A673 (cell line): Measurements from ENCODE around the gene INPP5A. TPM values are rescaled to one million over a fixed set of nuclear protein-coding genes. Genes with fewer than 3 reads are reported as not detected.

Experiments used
- BruUV-seq: library from RNA; stranded (reverse); fragments of 400-500 nt; replicated peaks from 2 replicates; lab custom pipeline; 2021; lab: Mats Ljungman, UMichigan
- CTCF ChIA-PET: fragments of 300-600 bp; sonication (Branson Sonifier 250); formaldehyde crosslinking; loops from one replicate; lab custom pipeline; 2022; ENCODE audit warnings: antibody characterized with exemption; lab: Charles Lee
- POLR2A ChIA-PET: fragments of 300-600 bp; sonication (Branson Sonifier 250); formaldehyde crosslinking; loops from one replicate; lab custom pipeline; 2022; ENCODE audit warnings: antibody characterized with exemption; ENCODE audit not compliant: low non-redundant PET; lab: Charles Lee
- DNase-seq: peaks from one replicate; pipeline ENCODE4 v3.0.0-alpha.2; 2015; ENCODE audit warnings: low spot score
- H3K27ac ChIP-seq: fragments of 200-600 bp; sonication (generic); 2 replicates; pipeline ENCODE4 v1.5.1; 2016; ENCODE audit warnings: mixed run types, low read depth, mild to moderate bottlenecking, mixed read lengths, antibody characterized with exemption, low read length; ENCODE audit not compliant: poor library complexity, severe bottlenecking
- H3K27me3 ChIP-seq: fragments of 200-600 bp; sonication (generic); replicated peaks from 2 replicates; pipeline ENCODE4 v1.6.1; 2017; ENCODE audit warnings: mixed run types, low read depth, mild to moderate bottlenecking, mixed read lengths, antibody characterized with exemption, low read length; ENCODE audit not compliant: insufficient read depth, poor library complexity
- H3K36me3 ChIP-seq: fragments of 200-600 bp; sonication (generic); 2 replicates; pipeline ENCODE4 v1.6.1; 2016; ENCODE audit warnings: mixed run types, mild to moderate bottlenecking, mixed read lengths, antibody characterized with exemption, low read length; ENCODE audit not compliant: insufficient read depth, poor library complexity, severe bottlenecking
- H3K4me1 ChIP-seq: fragments of 200-600 bp; sonication (generic); 2 replicates; pipeline ENCODE4 v1.6.1; 2017; ENCODE audit warnings: mixed run types, mild to moderate bottlenecking, mixed read lengths, antibody characterized with exemption, low read length; ENCODE audit not compliant: insufficient read depth, poor library complexity, severe bottlenecking
- H3K4me3 ChIP-seq: fragments of 200-600 bp; sonication (generic); 2 replicates; pipeline ENCODE4 v1.5.1; 2016; ENCODE audit warnings: low read depth, mixed run types, mild to moderate bottlenecking, mixed read lengths, low read length; ENCODE audit not compliant: poor library complexity, severe bottlenecking
- H3K9me3 ChIP-seq: fragments of 200-600 bp; sonication (generic); 2 replicates; pipeline ENCODE4 v1.6.1; 2016; ENCODE audit warnings: mixed run types, low read depth, mild to moderate bottlenecking, mixed read lengths, antibody characterized with exemption, low read length; ENCODE audit not compliant: poor library complexity, severe bottlenecking
- EZH2 ChIP-seq: fragments of 200-600 bp; sonication (generic); IDR thresholded peaks from 2 replicates; pipeline ENCODE4 v1.6.1; 2017; ENCODE audit warnings: borderline replicate concordance, low read depth, mild to moderate bottlenecking, mixed read lengths, antibody characterized with exemption, low read length; ENCODE audit not compliant: poor library complexity, severe bottlenecking
- intact Hi-C: fragments of 100-400 bp; cut with micrococcal nuclease; formaldehyde crosslinking; loops from one replicate; pipeline ENCODE4 v1.10.0; 2022; ENCODE audit not compliant: unreplicated experiment
- total RNA-seq: library from RNA; stranded (reverse); gene quantifications from 2 replicates; pipeline ENCODE4 v1.2.3, GENCODE V29; 2021
- TF ChIP-seq, protein P1 (sequence below): fragments of 300-800, 200-600 bp; sonication (generic); conservative IDR thresholded peaks from 2 replicates; pipeline ENCODE4 v1.5.1; 2017; ENCODE audit warnings: low read depth, mild to moderate bottlenecking, antibody characterized with exemption, low read length, moderate library complexity, mixed read lengths

The INPP5A gene
- total RNA-seq, 1 experiment from 2014 or later, result 21.8 TPM

DNA sequence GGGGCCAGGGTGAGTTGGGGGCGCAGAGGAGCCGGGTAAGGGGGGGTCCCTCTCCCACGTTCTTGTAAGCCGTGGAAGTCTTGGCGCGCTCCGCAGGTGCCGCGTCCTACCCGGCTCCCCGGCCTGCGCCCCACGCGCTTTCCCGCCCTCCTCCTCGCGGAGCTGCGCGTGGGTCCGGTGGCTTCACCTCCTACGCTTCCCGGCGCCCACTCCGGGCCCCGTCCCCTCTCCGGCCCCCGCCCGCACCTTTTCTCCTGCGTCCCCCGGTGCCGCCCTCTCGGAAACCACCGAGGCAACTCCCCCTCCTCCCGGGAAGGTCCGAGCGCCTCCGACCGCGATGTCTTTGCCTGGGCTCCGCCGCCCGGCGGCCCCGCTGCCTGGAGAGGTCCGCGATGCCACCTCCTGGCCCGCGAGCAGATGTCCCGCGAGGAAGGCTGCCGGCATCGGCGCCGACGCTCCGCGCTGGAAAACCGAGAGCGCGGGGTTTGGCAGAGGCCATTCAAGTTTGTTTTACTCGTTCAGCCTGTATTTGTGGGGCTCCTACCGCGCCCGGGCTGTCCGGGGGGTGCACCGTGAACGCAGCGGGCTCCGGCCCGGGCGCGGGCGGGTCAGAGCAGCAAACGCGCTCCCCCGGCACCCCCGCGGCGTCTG, 250.7 kb downstream of the INPP5A start:
- TF ChIP-seq EZH2, result peak; percentile 99
- TF ChIP-seq, protein P1, sequence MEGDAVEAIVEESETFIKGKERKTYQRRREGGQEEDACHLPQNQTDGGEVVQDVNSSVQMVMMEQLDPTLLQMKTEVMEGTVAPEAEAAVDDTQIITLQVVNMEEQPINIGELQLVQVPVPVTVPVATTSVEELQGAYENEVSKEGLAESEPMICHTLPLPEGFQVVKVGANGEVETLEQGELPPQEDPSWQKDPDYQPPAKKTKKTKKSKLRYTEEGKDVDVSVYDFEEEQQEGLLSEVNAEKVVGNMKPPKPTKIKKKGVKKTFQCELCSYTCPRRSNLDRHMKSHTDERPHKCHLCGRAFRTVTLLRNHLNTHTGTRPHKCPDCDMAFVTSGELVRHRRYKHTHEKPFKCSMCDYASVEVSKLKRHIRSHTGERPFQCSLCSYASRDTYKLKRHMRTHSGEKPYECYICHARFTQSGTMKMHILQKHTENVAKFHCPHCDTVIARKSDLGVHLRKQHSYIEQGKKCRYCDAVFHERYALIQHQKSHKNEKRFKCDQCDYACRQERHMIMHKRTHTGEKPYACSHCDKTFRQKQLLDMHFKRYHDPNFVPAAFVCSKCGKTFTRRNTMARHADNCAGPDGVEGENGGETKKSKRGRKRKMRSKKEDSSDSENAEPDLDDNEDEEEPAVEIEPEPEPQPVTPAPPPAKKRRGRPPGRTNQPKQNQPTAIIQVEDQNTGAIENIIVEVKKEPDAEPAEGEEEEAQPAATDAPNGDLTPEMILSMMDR, result no peak
- H3K4me3 ChIP-seq, result no peak overlapping the region
- CTCF ChIA-PET, result no interaction called here
- H3K9me3 ChIP-seq, result no peaks in the 10 kb centered on the region
- DNase-seq, result no peak
- H3K27ac ChIP-seq, result no peak overlapping the region
- H3K27me3 ChIP-seq, result peaks cover 80% of the 10 kb centered on the region
- BruUV-seq, result no TSS peak
- peaks cover 1% of the 10 kb centered on the region for H3K4me1 ChIP-seq
- intact Hi-C loops, result no loop called here
- POLR2A ChIA-PET, result no interaction called here
- H3K36me3 ChIP-seq, result no peaks in the 10 kb centered on the region

DNA sequence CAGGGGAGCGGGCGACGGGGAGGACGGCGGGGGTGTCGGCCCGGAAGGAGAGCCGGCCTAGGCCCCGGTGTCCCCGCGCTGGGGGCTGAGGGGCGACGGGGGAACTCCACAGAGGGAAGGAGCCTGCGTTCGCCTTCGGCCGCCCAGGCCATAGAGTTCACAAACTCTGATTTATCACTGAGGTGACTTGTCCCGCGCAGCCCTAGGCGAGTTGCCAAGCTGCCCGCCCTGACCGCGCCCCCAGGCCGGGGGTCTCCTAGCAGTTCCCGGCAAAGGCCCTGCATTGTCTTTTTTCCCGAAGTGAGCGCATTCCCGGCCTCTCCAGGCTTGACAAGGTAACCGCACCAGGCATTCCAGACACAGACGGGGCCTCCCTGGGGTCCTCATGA, 251.2 kb downstream of the INPP5A start:
- ChIA-PET CTCF (no interaction called here), POLR2A (no interaction called here)
- Histone ChIP-seq H3K4me3 (no peak overlapping the region), H3K4me1 (peaks cover 7% of the 10 kb centered on the region), H3K9me3 (no peaks in the 10 kb centered on the region), H3K36me3 (no peaks in the 10 kb centered on the region), H3K27ac (no peak overlapping the region), H3K27me3 (peaks cover 74% of the 10 kb centered on the region)
- DNase-seq, result no peak
- no TSS peak for BruUV-seq
- intact Hi-C loops, result no loop called here
- TF ChIP-seq, protein P1, result no peak
- peak; percentile 98 for TF ChIP-seq EZH2

DNA sequence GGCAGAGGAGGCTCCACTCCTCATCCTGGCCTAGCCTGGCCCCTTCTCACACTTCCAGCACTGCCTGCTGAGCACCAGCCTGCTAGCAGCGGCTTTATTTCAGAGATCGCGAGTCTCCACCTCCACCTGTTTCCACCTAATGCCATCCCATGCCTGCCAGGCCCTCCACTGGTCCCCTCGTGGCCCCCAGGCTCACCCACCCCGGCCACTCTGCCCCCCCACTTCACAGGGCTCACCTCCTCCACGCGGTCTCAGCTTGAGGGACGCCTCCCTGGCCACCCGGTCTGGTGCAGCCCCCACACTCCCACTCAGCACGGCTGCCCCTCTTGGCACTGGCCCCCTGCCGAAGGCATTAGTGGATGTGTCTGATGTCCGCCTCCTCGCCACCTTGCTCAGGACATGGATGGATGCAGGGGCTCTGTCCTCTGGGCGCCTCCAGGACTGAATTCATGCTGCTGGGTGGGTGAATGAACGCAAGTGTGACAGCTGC, 252.1 kb downstream of the INPP5A start:
- H3K27ac ChIP-seq, result no peak overlapping the region
- TF ChIP-seq, protein P1, result no peak
- no peak for TF ChIP-seq EZH2
- no peak overlapping the region for H3K4me3 ChIP-seq
- H3K27me3 ChIP-seq, result peaks cover 72% of the 10 kb centered on the region
- H3K36me3 ChIP-seq, result no peaks in the 10 kb centered on the region
- ChIA-PET CTCF (no interaction called here), POLR2A (no interaction called here)
- DNase-seq, result no peak
- no TSS peak for BruUV-seq
- intact Hi-C loops, result loop anchor here (10.0 kb wide), 1 partner anchor 125 kb away; no protein-coding TSS in a partner anchor
- no peaks in the 10 kb centered on the region for H3K9me3 ChIP-seq
- H3K4me1 ChIP-seq, result peaks cover 13% of the 10 kb centered on the region
